ENCODE measurements around the gene PCOLCE2.

The PCOLCE2 gene

DNA sequence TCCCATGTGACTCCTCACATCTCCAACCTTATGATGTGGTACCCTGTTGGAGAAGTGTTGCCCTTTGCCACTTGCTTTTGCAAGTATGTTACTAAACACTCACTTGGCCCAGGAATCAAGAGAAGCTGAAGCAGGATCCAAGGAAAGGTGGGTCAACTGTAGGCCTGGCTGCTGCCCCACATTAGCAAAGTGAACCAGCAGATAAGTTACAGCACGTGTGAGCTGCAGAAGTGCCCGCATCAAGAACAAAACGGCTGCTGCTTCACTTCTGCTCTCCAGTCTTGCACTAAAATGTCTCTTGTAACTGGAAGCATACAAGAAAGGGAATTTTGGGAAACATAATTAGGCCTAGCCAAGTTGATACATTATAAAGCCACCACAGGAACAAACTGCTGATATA, 79.6 kb downstream of the PCOLCE2 start:
- H3K4me3 ChIP-seq (ENCODE audit: low read length in 2 of 2), result no peak overlapping the region
- no peaks in the 10 kb centered on the region for H3K4me1 ChIP-seq (ENCODE audit: control insufficient read depth, insufficient read depth, low read length)
- H3K9me3 ChIP-seq (ENCODE audit: control insufficient read depth in 2 of 2, low read length in 2 of 2), result no peaks in the 10 kb centered on the region
- H3K27me3 ChIP-seq (ENCODE audit: control insufficient read depth in 1 of 2, insufficient read depth in 2 of 2, low read length in 2 of 2), result no peaks in the 10 kb centered on the region
- no peak overlapping the region for H3K9ac ChIP-seq (ENCODE audit: low read length in 2 of 2)
- H3K36me3 ChIP-seq (ENCODE audit: control insufficient read depth in 2 of 2, insufficient read depth in 2 of 2, low read length in 2 of 2), result peaks cover 0 to 4% of the 10 kb centered on the region in 2 donors
- H3K27ac ChIP-seq (ENCODE audit: low read length), result no peak overlapping the region

DNA sequence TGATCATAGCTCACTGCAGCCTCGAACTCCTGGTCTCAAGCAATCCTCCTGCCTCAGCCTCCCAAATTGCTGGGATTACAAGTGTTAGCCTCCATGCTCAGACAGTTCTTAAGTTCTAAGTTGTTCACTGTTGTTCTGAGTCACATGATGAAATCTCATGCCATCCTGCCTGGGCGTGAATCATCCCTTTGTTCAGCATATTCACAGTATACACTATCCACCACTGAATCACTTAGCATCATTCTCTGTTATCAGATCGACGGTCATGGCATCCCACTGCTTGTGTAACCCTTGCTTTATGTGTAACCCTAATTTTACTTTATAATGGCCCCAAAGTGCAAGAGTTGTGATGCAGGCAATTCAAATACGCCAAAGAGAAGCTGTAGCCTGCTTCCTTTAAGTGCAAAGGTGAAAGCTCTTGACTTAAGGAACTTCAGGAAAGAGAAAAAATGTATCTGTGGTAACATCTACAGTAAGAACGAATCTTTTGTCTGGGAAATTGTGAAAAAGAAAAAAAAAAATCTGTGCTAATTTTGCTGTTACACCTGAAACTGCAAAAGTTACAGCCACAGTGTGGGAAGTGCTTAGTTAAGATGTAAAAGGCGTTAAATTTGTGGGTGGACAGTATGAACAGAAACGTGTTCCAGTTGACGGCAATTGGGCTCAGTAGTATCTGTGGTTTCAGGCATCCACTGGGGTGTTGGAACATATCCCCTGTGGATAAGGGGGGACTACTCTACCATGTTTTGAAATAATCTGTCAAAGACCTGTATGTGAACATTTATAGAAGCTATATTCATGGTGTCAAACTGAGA, 80.6 kb downstream of the PCOLCE2 start:
- Histone ChIP-seq H3K4me3 (ENCODE audit: low read length in 2 of 2) (no peak overlapping the region), H3K9ac (ENCODE audit: low read length in 2 of 2) (no peak overlapping the region), H3K27ac (ENCODE audit: low read length) (no peak overlapping the region), H3K4me1 (ENCODE audit: control insufficient read depth, insufficient read depth, low read length) (no peaks in the 10 kb centered on the region), H3K9me3 (ENCODE audit: control insufficient read depth in 2 of 2, low read length in 2 of 2) (no peaks in the 10 kb centered on the region), H3K27me3 (ENCODE audit: control insufficient read depth in 1 of 2, insufficient read depth in 2 of 2, low read length in 2 of 2) (no peaks in the 10 kb centered on the region), H3K36me3 (ENCODE audit: control insufficient read depth in 2 of 2, insufficient read depth in 2 of 2, low read length in 2 of 2) (peaks cover 0 to 4% of the 10 kb centered on the region in 2 donors)

DNA sequence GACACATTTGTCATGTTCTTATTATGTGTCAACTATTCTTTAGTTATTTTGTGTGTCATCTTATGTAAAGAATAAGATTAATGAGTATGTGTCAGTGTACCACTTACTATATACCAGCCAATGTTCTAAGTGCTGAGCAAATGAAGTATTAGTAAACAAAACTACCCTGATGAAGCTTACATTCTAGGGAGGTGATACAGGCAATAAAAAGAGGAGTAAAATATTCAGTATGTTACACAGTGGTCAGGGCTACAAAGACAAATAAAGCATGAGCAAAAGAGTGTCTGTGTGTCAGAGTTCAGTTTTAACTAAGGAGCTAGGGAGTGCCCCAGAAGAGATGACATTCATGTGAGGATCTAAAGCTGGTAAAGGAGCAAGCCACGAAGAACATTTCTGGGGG, 86.0 kb downstream of the PCOLCE2 start:
- Histone ChIP-seq H3K9me3 (ENCODE audit: control insufficient read depth in 2 of 2, low read length in 2 of 2) (no peaks in the 10 kb centered on the region), H3K4me1 (ENCODE audit: control insufficient read depth, insufficient read depth, low read length) (no peaks in the 10 kb centered on the region), H3K27me3 (ENCODE audit: control insufficient read depth in 1 of 2, insufficient read depth in 2 of 2, low read length in 2 of 2) (no peaks in the 10 kb centered on the region), H3K4me3 (ENCODE audit: low read length in 2 of 2) (no peak overlapping the region), H3K27ac (ENCODE audit: low read length) (no peak overlapping the region), H3K9ac (ENCODE audit: low read length in 2 of 2) (no peak overlapping the region), H3K36me3 (ENCODE audit: control insufficient read depth in 2 of 2, insufficient read depth in 2 of 2, low read length in 2 of 2) (peaks cover 0 to 4% of the 10 kb centered on the region in 2 donors)

DNA sequence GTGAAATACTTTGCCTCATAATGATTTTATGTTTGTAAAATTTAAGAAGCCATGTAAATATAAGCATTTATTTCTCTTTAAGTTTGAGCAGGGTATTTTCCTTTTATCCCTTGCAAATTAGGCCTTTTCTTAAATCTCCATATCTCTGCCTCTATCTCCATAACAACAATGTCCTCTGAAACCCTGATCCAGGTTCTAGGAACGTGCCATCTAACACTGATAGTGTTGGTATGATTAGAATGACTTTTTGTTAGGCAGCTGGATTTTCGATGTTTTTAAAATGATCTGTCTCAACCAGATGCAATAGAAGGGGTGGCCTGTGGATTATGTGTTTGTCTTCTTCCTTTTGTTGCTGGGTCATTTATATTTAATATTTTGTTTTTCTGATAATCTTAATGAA, 87.1 kb downstream of the PCOLCE2 start:
- Histone ChIP-seq H3K4me3 (ENCODE audit: low read length in 2 of 2) (no peak overlapping the region), H3K4me1 (ENCODE audit: control insufficient read depth, insufficient read depth, low read length) (no peaks in the 10 kb centered on the region)

DNA sequence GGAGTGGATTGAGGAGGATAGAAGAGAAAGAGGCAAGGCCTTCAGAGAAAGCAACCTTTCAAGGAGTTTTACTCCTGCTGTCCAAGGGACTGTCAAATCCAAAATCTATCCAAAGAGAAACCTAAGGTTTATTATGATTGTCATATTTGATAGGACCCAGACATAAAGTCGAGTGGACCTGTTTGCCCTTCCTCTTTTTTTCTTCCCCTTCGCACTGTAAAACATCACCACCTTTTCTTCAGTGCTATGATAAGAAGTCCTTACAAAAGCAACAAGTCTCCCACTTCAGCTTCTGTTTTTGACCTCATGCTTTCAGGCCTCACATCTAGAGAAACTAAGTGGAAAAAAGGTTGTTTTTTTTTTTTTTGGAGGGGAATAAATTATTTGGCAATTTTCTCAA, 92.1 kb downstream of the PCOLCE2 start:
- H3K9ac ChIP-seq (ENCODE audit: low read length in 2 of 2), result no peak overlapping the region
- no peaks in the 10 kb centered on the region for H3K36me3 ChIP-seq (ENCODE audit: control insufficient read depth in 2 of 2, insufficient read depth in 2 of 2, low read length in 2 of 2)
- H3K27ac ChIP-seq (ENCODE audit: low read length), result no peak overlapping the region
- H3K4me3 ChIP-seq (ENCODE audit: low read length in 2 of 2), result no peak overlapping the region
- no peaks in the 10 kb centered on the region for H3K9me3 ChIP-seq (ENCODE audit: control insufficient read depth in 2 of 2, low read length in 2 of 2)
- H3K27me3 ChIP-seq (ENCODE audit: control insufficient read depth in 1 of 2, insufficient read depth in 2 of 2, low read length in 2 of 2), result no peaks in the 10 kb centered on the region
- H3K4me1 ChIP-seq (ENCODE audit: control insufficient read depth, insufficient read depth, low read length), result no peaks in the 10 kb centered on the region

More for the DNA sequence above, 87.1 kb downstream of the PCOLCE2 start:
- peaks cover 0 to 4% of the 10 kb centered on the region in 2 donors for H3K36me3 ChIP-seq (ENCODE audit: control insufficient read depth in 2 of 2, insufficient read depth in 2 of 2, low read length in 2 of 2)
- H3K9me3 ChIP-seq (ENCODE audit: control insufficient read depth in 2 of 2, low read length in 2 of 2), result no peaks in the 10 kb centered on the region
- no peak overlapping the region for H3K27ac ChIP-seq (ENCODE audit: low read length)
- no peaks in the 10 kb centered on the region for H3K27me3 ChIP-seq (ENCODE audit: control insufficient read depth in 1 of 2, insufficient read depth in 2 of 2, low read length in 2 of 2)
- H3K9ac ChIP-seq (ENCODE audit: low read length in 2 of 2), result no peak overlapping the region

DNA sequence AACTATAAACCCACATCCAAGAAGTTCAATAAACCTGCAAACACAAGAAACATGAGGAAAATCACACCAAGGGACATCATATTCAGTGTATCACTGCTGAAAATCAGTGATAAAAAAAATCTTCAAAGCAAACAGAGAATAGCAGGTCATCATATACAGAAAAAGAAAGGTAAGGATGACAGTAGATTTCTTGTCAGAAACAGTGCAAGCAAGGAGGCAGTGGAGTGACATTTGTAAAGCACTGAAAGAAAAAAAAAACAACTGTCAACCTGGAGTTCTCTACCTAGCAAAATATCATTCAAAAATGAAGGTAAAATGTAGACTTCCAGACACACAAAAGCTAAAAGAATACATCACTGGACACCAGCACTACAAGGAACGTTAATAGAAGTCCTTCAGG, 93.6 kb downstream of the PCOLCE2 start:
- no peaks in the 10 kb centered on the region for H3K36me3 ChIP-seq (ENCODE audit: control insufficient read depth in 2 of 2, insufficient read depth in 2 of 2, low read length in 2 of 2)
- no peaks in the 10 kb centered on the region for H3K9me3 ChIP-seq (ENCODE audit: control insufficient read depth in 2 of 2, low read length in 2 of 2)
- H3K9ac ChIP-seq (ENCODE audit: low read length in 2 of 2), result no peak overlapping the region
- H3K4me3 ChIP-seq (ENCODE audit: low read length in 2 of 2), result no peak overlapping the region
- H3K27me3 ChIP-seq (ENCODE audit: control insufficient read depth in 1 of 2, insufficient read depth in 2 of 2, low read length in 2 of 2), result no peaks in the 10 kb centered on the region
- no peak overlapping the region for H3K27ac ChIP-seq (ENCODE audit: low read length)
- no peaks in the 10 kb centered on the region for H3K4me1 ChIP-seq (ENCODE audit: control insufficient read depth, insufficient read depth, low read length)

DNA sequence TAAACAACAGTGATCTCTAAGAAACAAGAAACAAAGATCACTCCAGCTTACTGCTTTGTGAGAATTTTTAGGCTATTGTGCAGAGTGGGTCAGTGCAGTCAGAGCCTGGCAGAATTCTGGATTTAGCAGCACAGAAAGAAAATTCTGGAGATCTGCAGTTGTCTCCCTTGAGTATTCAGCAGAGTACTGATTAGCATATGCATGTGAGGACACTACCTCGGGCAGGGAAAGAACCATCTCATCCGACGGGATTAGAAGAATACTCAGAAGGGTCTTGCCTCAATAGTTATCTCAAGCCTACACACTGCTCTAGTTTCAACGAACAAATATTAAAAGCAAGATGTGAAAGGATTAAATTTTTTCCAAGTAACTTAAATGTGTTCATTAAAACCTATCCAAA, 94.4 kb downstream of the PCOLCE2 start:
- H3K36me3 ChIP-seq (ENCODE audit: control insufficient read depth in 2 of 2, insufficient read depth in 2 of 2, low read length in 2 of 2), result no peaks in the 10 kb centered on the region

DNA sequence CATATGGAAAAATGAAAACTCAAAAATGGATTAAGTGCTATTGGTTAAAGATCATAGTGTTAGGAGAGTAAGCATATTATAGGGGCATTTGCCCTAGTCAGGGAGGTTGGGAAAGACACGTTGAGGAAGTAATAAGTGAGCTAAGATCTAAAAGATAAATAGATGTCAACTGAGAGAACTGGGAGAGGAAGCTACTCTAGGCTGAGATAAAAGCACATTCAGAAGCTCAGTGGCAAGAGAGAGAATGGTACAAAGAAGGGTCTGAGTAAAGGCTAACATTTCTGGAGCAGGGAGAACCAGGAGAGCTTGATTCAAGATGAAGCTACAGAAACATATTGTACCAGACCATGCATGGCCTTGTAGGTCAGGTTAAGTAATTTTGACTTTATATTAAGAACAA, 101.2 kb downstream of the PCOLCE2 start:
- no peak overlapping the region for H3K9ac ChIP-seq (ENCODE audit: low read length in 2 of 2)
- H3K4me1 ChIP-seq (ENCODE audit: control insufficient read depth, insufficient read depth, low read length), result no peaks in the 10 kb centered on the region
- H3K27me3 ChIP-seq (ENCODE audit: control insufficient read depth in 1 of 2, insufficient read depth in 2 of 2, low read length in 2 of 2), result no peaks in the 10 kb centered on the region

More for the DNA sequence above, 94.4 kb downstream of the PCOLCE2 start:
- H3K9ac ChIP-seq (ENCODE audit: low read length in 2 of 2), result no peak overlapping the region
- no peaks in the 10 kb centered on the region for H3K4me1 ChIP-seq (ENCODE audit: control insufficient read depth, insufficient read depth, low read length)
- no peaks in the 10 kb centered on the region for H3K9me3 ChIP-seq (ENCODE audit: control insufficient read depth in 2 of 2, low read length in 2 of 2)
- H3K4me3 ChIP-seq (ENCODE audit: low read length in 2 of 2), result no peak overlapping the region
- no peaks in the 10 kb centered on the region for H3K27me3 ChIP-seq (ENCODE audit: control insufficient read depth in 1 of 2, insufficient read depth in 2 of 2, low read length in 2 of 2)
- H3K27ac ChIP-seq (ENCODE audit: low read length), result no peak overlapping the region

DNA sequence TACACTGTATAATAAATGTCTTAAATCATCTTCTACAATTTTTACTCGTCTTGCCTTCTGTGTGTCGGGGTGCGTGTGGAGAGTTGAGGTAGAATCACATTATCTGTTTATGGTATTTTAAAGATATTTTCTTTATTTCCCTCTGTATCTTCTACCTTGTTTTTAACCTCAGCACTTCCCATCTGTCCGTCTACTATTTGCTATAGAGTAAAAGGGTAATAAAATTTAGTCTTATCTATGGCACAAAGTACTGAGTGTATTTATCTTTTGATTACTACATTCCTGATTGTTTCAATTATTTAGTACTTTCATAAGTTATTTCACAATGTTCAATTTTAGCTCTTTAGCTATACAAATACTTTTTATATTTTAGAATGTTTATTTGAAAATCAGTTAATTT, 102.9 kb downstream of the PCOLCE2 start:
- Histone ChIP-seq H3K9ac (ENCODE audit: low read length in 2 of 2) (no peak overlapping the region), H3K27ac (ENCODE audit: low read length) (no peak overlapping the region), H3K4me1 (ENCODE audit: control insufficient read depth, insufficient read depth, low read length) (no peaks in the 10 kb centered on the region), H3K9me3 (ENCODE audit: control insufficient read depth in 2 of 2, low read length in 2 of 2) (no peaks in the 10 kb centered on the region), H3K4me3 (ENCODE audit: low read length in 2 of 2) (no peak overlapping the region), H3K36me3 (ENCODE audit: control insufficient read depth in 2 of 2, insufficient read depth in 2 of 2, low read length in 2 of 2) (peaks cover 2 to 5% of the 10 kb centered on the region in 2 donors), H3K27me3 (ENCODE audit: control insufficient read depth in 1 of 2, insufficient read depth in 2 of 2, low read length in 2 of 2) (no peaks in the 10 kb centered on the region)

More for the DNA sequence above, 101.2 kb downstream of the PCOLCE2 start:
- Histone ChIP-seq H3K36me3 (ENCODE audit: control insufficient read depth in 2 of 2, insufficient read depth in 2 of 2, low read length in 2 of 2) (peaks cover under 1 to 3% of the 10 kb centered on the region in 2 donors), H3K27ac (ENCODE audit: low read length) (no peak overlapping the region), H3K4me3 (ENCODE audit: low read length in 2 of 2) (no peak overlapping the region), H3K9me3 (ENCODE audit: control insufficient read depth in 2 of 2, low read length in 2 of 2) (no peaks in the 10 kb centered on the region)

DNA sequence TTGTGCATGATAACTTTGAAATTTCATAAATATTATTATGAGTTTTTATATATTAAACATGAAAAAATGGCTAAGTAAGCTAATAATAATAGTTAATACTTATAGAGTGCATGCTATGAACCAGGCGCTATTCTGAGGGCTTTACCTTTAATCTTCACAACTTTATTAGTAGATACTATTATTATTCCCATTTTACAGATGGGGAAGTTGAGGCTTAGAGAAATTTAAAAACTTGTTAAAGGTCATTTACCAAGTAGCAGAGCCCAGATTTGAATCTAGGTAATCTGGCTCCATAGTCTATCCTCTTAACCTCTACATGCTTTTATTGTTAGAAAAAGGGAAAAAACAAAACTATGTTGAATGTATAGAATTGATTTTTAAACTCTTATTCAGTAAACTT, 104.7 kb downstream of the PCOLCE2 start:
- H3K4me3 ChIP-seq (ENCODE audit: low read length in 2 of 2), result no peak overlapping the region
- peaks cover 2 to 5% of the 10 kb centered on the region in 2 donors for H3K36me3 ChIP-seq (ENCODE audit: control insufficient read depth in 2 of 2, insufficient read depth in 2 of 2, low read length in 2 of 2)
- no peaks in the 10 kb centered on the region for H3K27me3 ChIP-seq (ENCODE audit: control insufficient read depth in 1 of 2, insufficient read depth in 2 of 2, low read length in 2 of 2)
- H3K4me1 ChIP-seq (ENCODE audit: control insufficient read depth, insufficient read depth, low read length), result no peaks in the 10 kb centered on the region
- H3K9ac ChIP-seq (ENCODE audit: low read length in 2 of 2), result no peak overlapping the region
- H3K9me3 ChIP-seq (ENCODE audit: control insufficient read depth in 2 of 2, low read length in 2 of 2), result no peaks in the 10 kb centered on the region
- no peak overlapping the region for H3K27ac ChIP-seq (ENCODE audit: low read length)

DNA sequence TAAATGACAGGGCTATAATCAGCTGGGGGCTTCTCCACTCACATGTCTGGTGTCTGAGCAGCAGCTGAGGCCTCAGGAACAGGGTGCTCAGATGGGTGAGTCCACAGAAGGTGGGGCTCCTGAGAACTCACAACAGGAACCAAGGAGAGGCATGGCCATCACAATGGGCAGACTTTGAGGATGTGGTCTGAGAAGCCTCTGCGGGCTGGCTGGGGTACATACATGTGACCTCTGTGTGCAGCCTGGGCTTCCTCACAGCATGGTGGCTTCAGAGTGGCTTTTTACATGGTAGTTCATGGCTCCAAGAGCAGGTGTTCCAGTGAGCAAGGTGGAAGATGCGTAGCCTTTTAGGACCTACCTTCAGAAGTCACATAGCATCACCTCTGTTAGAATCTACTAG, 106.3 kb downstream of the PCOLCE2 start:
- Histone ChIP-seq H3K27me3 (ENCODE audit: control insufficient read depth in 1 of 2, insufficient read depth in 2 of 2, low read length in 2 of 2) (no peaks in the 10 kb centered on the region), H3K4me1 (ENCODE audit: control insufficient read depth, insufficient read depth, low read length) (no peaks in the 10 kb centered on the region), H3K36me3 (ENCODE audit: control insufficient read depth in 2 of 2, insufficient read depth in 2 of 2, low read length in 2 of 2) (peaks cover 2 to 5% of the 10 kb centered on the region in 2 donors), H3K9me3 (ENCODE audit: control insufficient read depth in 2 of 2, low read length in 2 of 2) (no peaks in the 10 kb centered on the region), H3K9ac (ENCODE audit: low read length in 2 of 2) (no peak overlapping the region), H3K27ac (ENCODE audit: low read length) (no peak overlapping the region), H3K4me3 (ENCODE audit: low read length in 2 of 2) (no peak overlapping the region)

Data from stomach smooth muscle (tissue), 2 donors.